Cardiac septum (tissue), 1 donor: ENCODE data around the gene CTNNA3. TPM values are rescaled to one million over a fixed set of nuclear protein-coding genes. Genes with fewer than 3 reads are reported as not detected.

Experiments used
- DNase-seq: peaks from one replicate; pipeline ENCODE4 v3.0.0-alpha.2; 2020; ENCODE audit warnings: low spot score
- intact Hi-C: fragments of 100-400 bp; cut with DNase I; formaldehyde crosslinking; loops from one replicate; pipeline ENCODE4 v1.14.0; 2022
- total RNA-seq: library from RNA; stranded (reverse); fragmentation: NEBNext Ultra II Directional; extraction: Animal tissue kit (Norgen Biotek cat#: 25700); gene quantifications from one replicate; pipeline ENCODE4 v1.2.1, GENCODE V29; 2021
- donor health status: DM: no; HTN: no; CAD: no.

Gene CTNNA3
- total RNA-seq, 1 donor from 2014 or later = 198 TPM

- DNase-seq = no peak
- intact Hi-C loops = loop anchor here (5.0 kb wide), 1 partner anchor 94 kb away; no protein-coding TSS in a partner anchor
Observed at GRCh38 chr10:67668448-67668847, 27.5 kb downstream of the CTNNA3 start.

DNA sequence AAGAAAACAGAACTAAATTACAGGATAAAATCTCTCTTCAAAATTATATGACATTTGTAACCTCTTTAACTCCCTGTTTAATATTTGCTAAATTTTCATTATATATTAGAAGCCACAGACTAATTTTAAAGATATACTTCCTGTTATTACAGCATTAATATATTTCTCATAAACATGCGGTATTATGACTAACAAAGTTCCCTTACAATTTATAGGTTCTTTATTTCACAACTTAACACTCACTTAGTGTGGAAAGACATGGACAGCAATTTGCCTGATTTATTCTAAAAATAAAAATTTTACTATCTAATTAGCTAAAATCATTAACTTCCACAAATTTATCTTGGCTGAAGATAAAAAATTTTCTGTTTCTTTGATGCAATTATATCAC, 29.0 kb downstream of the CTNNA3 start:
- intact Hi-C loops = loop anchor here (2.0 to 5.0 kb wide), 3 partner anchors 30 to 112 kb away; partner anchors contain the start of gene CTNNA3
- no peak for DNase-seq

GRCh38 chr10:67666416-67667034, 29.5 kb downstream of the CTNNA3 start:
- DNase-seq = no peak
- intact Hi-C loops = loop anchor here (2.0 to 5.0 kb wide), 3 partner anchors 30 to 112 kb away; partner anchors contain the start of gene CTNNA3

GRCh38 chr10:67665491-67665890, 30.5 kb downstream of the CTNNA3 start:
- intact Hi-C loops = loop anchor here (5.0 kb wide), 1 partner anchor 97 kb away; no protein-coding TSS in a partner anchor
- no peak for DNase-seq

DNA sequence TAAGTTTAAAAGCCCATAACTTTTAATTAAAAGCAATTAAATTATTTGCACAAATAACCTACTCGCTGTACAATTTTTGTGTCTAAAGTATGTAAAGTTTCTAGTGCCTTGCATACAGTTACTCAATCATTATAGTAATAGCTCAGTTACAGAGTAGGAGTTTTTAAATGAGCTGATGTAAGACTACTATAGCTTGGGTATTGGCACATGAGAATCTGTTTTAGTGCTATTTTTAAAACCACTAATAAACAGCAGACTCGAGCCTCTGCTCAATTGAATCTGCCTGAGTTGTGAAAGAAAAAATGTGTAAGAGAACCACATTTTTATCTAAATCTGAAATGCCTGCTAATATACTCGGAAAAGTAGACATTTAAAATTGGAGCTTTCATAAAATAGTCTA, 31.1 kb downstream of the CTNNA3 start:
- intact Hi-C loops = loop anchor here (5.0 kb wide), 1 partner anchor 97 kb away; no protein-coding TSS in a partner anchor

DNA sequence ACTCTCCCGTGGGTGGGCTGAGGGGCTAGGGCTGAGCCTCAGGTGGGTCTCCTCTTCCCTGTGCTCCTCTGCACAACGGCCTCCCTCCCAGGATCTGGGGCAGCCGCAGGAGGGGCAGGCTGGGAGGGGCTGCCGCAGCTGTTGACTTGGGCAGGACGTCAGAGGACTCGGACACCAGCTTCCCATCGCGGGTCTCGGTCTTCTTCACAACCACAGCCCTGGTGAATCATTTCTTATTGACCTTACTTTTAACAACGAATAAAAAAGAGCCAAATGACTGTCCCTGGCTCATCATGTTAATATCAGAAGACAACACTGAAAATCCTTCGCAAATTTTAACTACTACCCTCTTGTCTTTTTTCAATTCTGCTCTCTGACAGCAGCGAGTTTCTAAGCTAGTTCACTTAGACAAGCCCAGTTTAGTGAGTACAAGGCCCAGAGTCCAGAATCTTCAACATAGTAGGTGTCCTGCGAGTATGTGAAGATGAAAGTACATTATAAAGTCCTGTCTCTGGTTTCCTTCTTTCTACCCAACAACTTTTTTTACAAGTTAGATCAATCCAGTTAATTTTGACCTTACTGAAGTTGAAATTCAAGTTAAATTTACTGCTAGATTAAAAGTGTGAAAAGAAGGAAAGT, 32.4 kb downstream of the CTNNA3 start:
- DNase-seq = peak; percentile 74
- intact Hi-C loops = no loop called here

More for the DNA sequence above, 31.1 kb downstream of the CTNNA3 start:
- DNase-seq = no peak

GRCh38 chr10:67662415-67662814, 33.6 kb downstream of the CTNNA3 start:
- intact Hi-C loops = no loop called here
- no peak for DNase-seq

GRCh38 chr10:67659497-67659896, 36.5 kb downstream of the CTNNA3 start:
- no peak for DNase-seq
- intact Hi-C loops = no loop called here

GRCh38 chr10:67657775-67658174, 38.2 kb downstream of the CTNNA3 start:
- DNase-seq = no peak
- intact Hi-C loops = no loop called here

DNA sequence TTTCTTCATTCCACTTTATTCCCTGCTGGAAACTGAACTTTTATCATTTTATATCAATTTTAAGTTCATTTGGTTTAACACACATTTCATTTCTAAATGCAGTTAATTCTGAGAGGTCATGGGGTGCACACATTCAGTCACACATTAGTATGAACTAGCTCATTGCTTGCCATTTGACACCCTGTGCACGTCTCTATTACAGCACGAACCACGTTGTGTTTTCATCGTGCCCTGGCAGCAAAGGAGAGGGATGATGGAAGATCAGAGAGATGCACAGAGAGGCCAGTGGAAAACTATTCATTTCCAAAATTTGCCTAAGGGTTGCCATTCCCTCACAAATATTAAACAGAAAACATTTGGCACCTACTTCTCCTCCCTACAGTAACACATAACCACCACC, 45.4 kb downstream of the CTNNA3 start:
- intact Hi-C loops = no loop called here
- DNase-seq = no peak

DNA sequence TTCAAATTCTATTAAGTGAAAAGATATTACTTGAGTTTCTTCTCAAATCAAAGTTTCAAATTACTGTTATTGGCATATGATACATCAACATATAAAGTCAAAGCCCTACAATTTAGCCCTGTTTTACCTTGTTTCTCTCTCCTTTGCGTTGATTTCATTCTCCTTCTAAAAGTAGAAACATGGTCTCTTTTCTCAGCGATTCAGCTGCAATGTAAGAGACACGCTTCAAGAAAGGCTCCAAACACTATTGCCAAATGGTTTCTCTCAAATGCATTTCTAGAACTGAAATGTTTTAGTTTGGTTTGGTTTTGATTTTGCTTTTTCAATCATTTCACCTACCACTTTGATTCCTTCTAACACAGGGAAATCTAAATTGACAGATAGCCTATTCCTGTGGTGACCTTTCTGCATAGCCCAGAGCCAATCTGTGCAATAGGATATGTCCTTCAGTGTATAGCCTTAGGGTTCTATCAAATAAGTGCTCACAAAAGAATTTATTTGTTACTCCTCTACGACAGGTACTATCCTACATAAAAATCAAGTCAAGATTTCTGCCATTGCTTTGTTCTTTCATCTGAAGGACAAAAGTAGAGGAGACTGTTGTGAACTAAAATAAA, 47.3 kb downstream of the CTNNA3 start:
- intact Hi-C loops = no loop called here
- no peak for DNase-seq

GRCh38 chr10:67630904-67631303, 65.1 kb downstream of the CTNNA3 start:
- DNase-seq = no peak
- intact Hi-C loops = no loop called here

- no peak for DNase-seq
- intact Hi-C loops = no loop called here
Observed at GRCh38 chr10:67629461-67629971, 66.5 kb downstream of the CTNNA3 start.

GRCh38 chr10:67622984-67623383, 73.0 kb downstream of the CTNNA3 start:
- DNase-seq = no peak
- intact Hi-C loops = no loop called here

- intact Hi-C loops = no loop called here
Observed at GRCh38 chr10:67622511-67622910, 73.5 kb downstream of the CTNNA3 start.

GRCh38 chr10:67621834-67622233, 74.2 kb downstream of the CTNNA3 start:
- no peak for DNase-seq
- intact Hi-C loops = no loop called here

More at GRCh38 chr10:67622511-67622910, 73.5 kb downstream of the CTNNA3 start:
- DNase-seq = no peak

- intact Hi-C loops = no loop called here
- no peak for DNase-seq
Observed at GRCh38 chr10:67618116-67618515, 77.9 kb downstream of the CTNNA3 start.

- no peak for DNase-seq
- intact Hi-C loops = no loop called here
Observed at GRCh38 chr10:67612577-67613537, 83.1 kb downstream of the CTNNA3 start.

DNA sequence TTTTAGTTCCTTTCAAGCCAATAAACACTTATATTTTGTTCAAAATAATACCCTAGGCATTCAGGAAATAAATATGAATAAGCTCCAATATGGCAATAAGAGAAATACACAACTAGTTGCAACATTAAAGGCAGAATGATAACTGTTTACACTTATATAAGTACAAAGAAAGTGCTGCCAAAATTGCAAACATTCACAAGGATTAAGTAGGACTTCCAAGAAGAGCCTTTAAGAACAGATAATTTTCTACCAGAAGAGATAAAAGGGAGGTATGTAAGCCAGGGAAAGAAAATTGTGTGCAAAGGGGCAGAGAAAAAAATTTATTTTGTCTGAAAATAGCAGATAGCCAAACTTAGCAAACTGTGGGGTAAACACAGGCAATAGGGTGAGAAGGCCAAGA, 83.8 kb downstream of the CTNNA3 start:
- DNase-seq = no peak
- intact Hi-C loops = no loop called here
